T-helper 1 cell treated with Interleukin-12 subunit alpha and Interleukin-12 subunit beta and Interleukin-4 antibody, amounts not matched to agents 30 ng/mL and 1 ng/mL, for 36 hours (primary cell): ENCODE measurements around the gene ZNF785. TPM values are rescaled to one million over a fixed set of nuclear protein-coding genes. Genes with fewer than 3 reads are reported as not detected.

Source experiments
- intact Hi-C: fragments of 100-400 bp; cut with micrococcal nuclease; formaldehyde crosslinking; loops from one replicate; pipeline ENCODE4 v1.15.1; 2024
- total RNA-seq: library from RNA; stranded (reverse); gene quantifications from 2 replicates; pipeline ENCODE4 v1.2.3, GENCODE V29; 2022

ZNF785 gene
- total RNA-seq, 1 donor from 2014 or later: 22.4 TPM

- intact Hi-C loops: no loop called here
Measured at GRCh38 chr16:30567160-30567990, 18.1 kb downstream of the ZNF785 start.

GRCh38 chr16:30566531-30566930 lies 19.0 kb downstream of the ZNF785 start:
- intact Hi-C loops: no loop called here

GRCh38 chr16:30565984-30566383 lies 19.5 kb downstream of the ZNF785 start:
- intact Hi-C loops: no loop called here

GRCh38 chr16:30565526-30565925 lies 20.0 kb downstream of the ZNF785 start:
- intact Hi-C loops: no loop called here

- intact Hi-C loops: no loop called here
Measured at GRCh38 chr16:30562021-30562420, 23.5 kb downstream of the ZNF785 start.

GRCh38 chr16:30561089-30561816 lies 24.2 kb downstream of the ZNF785 start:
- intact Hi-C loops: no loop called here

- intact Hi-C loops: loop anchor here (2.0 kb wide), 1 partner anchor 99 kb away; the partner anchor contains the start of gene FBRS
Measured at GRCh38 chr16:30559690-30560089, 25.8 kb downstream of the ZNF785 start.

GRCh38 chr16:30558789-30559377 lies 26.6 kb downstream of the ZNF785 start:
- intact Hi-C loops: loop anchor here (1.0 to 2.0 kb wide), 14 partner anchors 9 to 363 kb away; partner anchors contain the start of genes DCTPP1, FBRS, PHKG2 and PRR14

GRCh38 chr16:30557957-30558788 lies 27.3 kb downstream of the ZNF785 start, which contains the start of gene ZNF764:
TSS of gene ZNF764 (minus strand) at chr16:30558374. CDS start at chr16:30558182, 192 bp downstream.
- intact Hi-C loops: loop anchor here (1.0 to 2.0 kb wide), 14 partner anchors 10 to 364 kb away; partner anchors contain the start of genes DCTPP1, FBRS, PHKG2 and PRR14

GRCh38 chr16:30557707-30557956 lies 27.9 kb downstream of the ZNF785 start:
- intact Hi-C loops: no loop called here

- intact Hi-C loops: no loop called here
Measured at GRCh38 chr16:30556125-30556473, 29.4 kb downstream of the ZNF785 start.

- intact Hi-C loops: no loop called here
Measured at GRCh38 chr16:30555315-30556124, 30.0 kb downstream of the ZNF785 start.

GRCh38 chr16:30554557-30555314 lies 30.8 kb downstream of the ZNF785 start:
- intact Hi-C loops: no loop called here

GRCh38 chr16:30553393-30553899 lies 32.1 kb downstream of the ZNF785 start:
- intact Hi-C loops: no loop called here

GRCh38 chr16:30552956-30553355 lies 32.5 kb downstream of the ZNF785 start:
- intact Hi-C loops: loop anchor here (1.0 kb wide), 2 partner anchors 18 to 32 kb away; partner anchors contain the start of gene ZNF785

- intact Hi-C loops: loop anchor here (1.0 kb wide), 2 partner anchors 16 to 34 kb away; partner anchors contain the start of gene ZNF785
Measured at GRCh38 chr16:30551781-30552180, 33.7 kb downstream of the ZNF785 start.

- intact Hi-C loops: no loop called here
Measured at GRCh38 chr16:30548416-30549253, 36.9 kb downstream of the ZNF785 start.

- intact Hi-C loops: no loop called here
Measured at GRCh38 chr16:30546115-30546514, 39.4 kb downstream of the ZNF785 start.
